Upper lobe of left lung (tissue), 6 donors: ENCODE results near the gene ITGAD. TPM values are rescaled to one million over a fixed set of nuclear protein-coding genes. Genes with fewer than 3 reads are reported as not detected.
"Not testable (repeated sequence)": the region's sequence is repeated elsewhere in the genome, so short reads cannot be mapped to it uniquely, and the experiment has no call there.

Experiments
- ATAC-seq, 2 donors: fragments of 200-7000 bp; cut with Tn5 transposase; one replicate each; pipeline ENCODE4 v1.9.1; 2022; ENCODE audit warnings: mild to moderate bottlenecking in 2 of 2, moderate library complexity in 2 of 2; ENCODE audit not compliant: low FRiP score in 2 of 2
- DNase-seq, 2 donors: peaks; one replicate each; pipeline ENCODE4 v3.0.0-alpha.2; 2019 to 2020
- H3K27ac ChIP-seq, 4 donors: fragments of 200-600 bp; sonication (generic); one replicate each; pipeline ENCODE4 v1.5.1; 2016 to 2019
- H3K27me3 ChIP-seq, 4 donors: fragments of 200-600 bp; sonication (generic); one replicate each; pipeline ENCODE4 v1.5.1; 2017 to 2019
- H3K36me3 ChIP-seq, 4 donors: fragments of 200-600 bp; sonication (generic); one replicate each; pipeline ENCODE4 v1.5.1; 2016 to 2019
- H3K4me1 ChIP-seq, 4 donors: fragments of 200-600 bp; sonication (generic); one replicate each; pipeline ENCODE4 v1.5.1; 2018 to 2019
- H3K4me3 ChIP-seq, 4 donors: fragments of 200-600 bp; sonication (generic); one replicate each; pipeline ENCODE4 v1.5.1; 2017 to 2019; ENCODE audit warnings: mild to moderate bottlenecking in 2 of 4, moderate library complexity in 1 of 4
- H3K9me3 ChIP-seq, 4 donors: fragments of 200-600 bp; sonication (generic); one replicate each; pipeline ENCODE4 v1.5.1; 2018 to 2019
- CTCF ChIP-seq, 6 experiments: fragments of 450-650 bp in 4 of 6; fragments of 200-600 bp in 2 of 6; sonication (generic) in 2 of 6; IDR thresholded peaks; one replicate each; pipeline ENCODE4 v1.5.1; 2016 to 2019; ENCODE audit warnings: antibody characterized with exemption in 6 of 6
- EP300 ChIP-seq, 4 donors: sonication (generic); formaldehyde crosslinking; IDR thresholded peaks; one replicate each; pipeline ENCODE4 v1.5.1; 2017; ENCODE audit warnings: antibody characterized with exemption in 4 of 4, control low read depth in 2 of 4
- POLR2A ChIP-seq, 4 donors: fragments of 450-650 bp; IDR thresholded peaks; one replicate each; pipeline ENCODE4 v1.5.1; 2016 to 2017; ENCODE audit warnings: antibody characterized with exemption in 4 of 4, mild to moderate bottlenecking in 2 of 4
- POLR2AphosphoS5 ChIP-seq, 2 donors: sonication (generic); formaldehyde crosslinking; IDR thresholded peaks; one replicate each; pipeline ENCODE4 v1.5.1; 2017; ENCODE audit warnings: antibody characterized with exemption in 2 of 2
- WGBS, 2 donors: methylation state at CpG; one replicate each; pipeline ENCODE4 v1.1.5; 2017 to 2018; 5-methylcytosine and 5-hydroxymethylcytosine counted together
- total RNA-seq, 6 donors: library from RNA; depleted of rRNA in 4 of 6; stranded (reverse); fragments of >200 nt in 4 of 6; gene quantifications; one replicate each; pipeline versions ENCODE4 v1.1.0 to v1.2.1, GENCODE V29; 2016 to 2021
- donor health status: DM: no; HTN: no; CAD: no; lungs with moderate emphysema.
- donor health status: DM: no; HTN: yes; CAD: no; lungs with severe emphysema.

The ITGAD gene
- total RNA-seq, 6 donors from 2014 or later: 0.15 to 0.69 (median 0.52) TPM; not detected in 3

- H3K27me3 ChIP-seq: no peaks in the 10 kb centered on the region
- ATAC-seq (no peak), DNase-seq (no peak)
- peaks cover 3 to 13% (median 8%) of the 10 kb centered on the region in 4 donors for H3K4me1 ChIP-seq
- no peak overlapping the region for H3K27ac ChIP-seq
- TF ChIP-seq POLR2A (IDR thresholded peaks at IDR 0.05) (no peak), EP300 (IDR thresholded peaks at IDR 0.05) (no peak), CTCF (IDR thresholded peaks at IDR 0.05) (no peak), POLR2AphosphoS5 (IDR thresholded peaks at IDR 0.05) (no peak)
- no peaks in the 10 kb centered on the region for H3K36me3 ChIP-seq
- no peak overlapping the region for H3K4me3 ChIP-seq
- 86 to 90% methylated on average over 4 of the region's 4 CpGs for WGBS, 2 donors
- no peaks in the 10 kb centered on the region for H3K9me3 ChIP-seq
These were observed 47.5 kb downstream of the ITGAD start for GRCh38 chr16:31440516-31441184.

DNA sequence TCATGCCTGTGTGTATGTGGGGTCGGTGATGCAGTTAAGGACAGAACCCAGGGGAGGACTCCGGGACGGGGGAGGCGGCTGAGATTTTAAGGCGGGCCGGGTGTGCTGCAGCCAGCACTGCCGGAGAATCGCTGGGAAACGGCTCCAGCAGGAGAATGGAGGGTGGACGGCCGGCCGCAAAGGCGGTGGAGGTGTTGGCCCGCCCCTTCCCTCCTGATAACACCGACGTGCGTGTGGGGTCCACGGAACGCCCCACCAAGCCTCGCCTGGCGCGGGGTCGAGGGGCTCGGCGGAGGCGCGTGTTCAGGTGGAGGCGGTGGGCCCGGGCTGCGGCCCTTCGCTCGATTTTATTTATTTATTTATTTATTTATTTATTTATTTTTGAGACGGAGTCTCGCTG, 48.8 kb downstream of the ITGAD start:
- H3K4me1 ChIP-seq: peaks cover 3 to 13% (median 8%) of the 10 kb centered on the region in 4 donors
- peak overlapping the region in 3 of 4 donors; percentile 60 to 83 (median 77) for H3K4me3 ChIP-seq
- no peaks in the 10 kb centered on the region for H3K36me3 ChIP-seq
- 75 to 81% methylated on average over 32 to 34 of the region's 34 CpGs for WGBS, 2 donors
- ATAC-seq (peak in 1 of 2 donors; percentile 28), DNase-seq (peak in 1 of 2 donors; percentile 81)
- H3K27me3 ChIP-seq: no peaks in the 10 kb centered on the region
- TF ChIP-seq POLR2A (IDR thresholded peaks at IDR 0.05) (no peak), CTCF (IDR thresholded peaks at IDR 0.05) (no peak), EP300 (IDR thresholded peaks at IDR 0.05) (no peak)
- H3K9me3 ChIP-seq: no peaks in the 10 kb centered on the region
- H3K27ac ChIP-seq: peak overlapping the region; percentile 85 to 91 (median 88)

DNA sequence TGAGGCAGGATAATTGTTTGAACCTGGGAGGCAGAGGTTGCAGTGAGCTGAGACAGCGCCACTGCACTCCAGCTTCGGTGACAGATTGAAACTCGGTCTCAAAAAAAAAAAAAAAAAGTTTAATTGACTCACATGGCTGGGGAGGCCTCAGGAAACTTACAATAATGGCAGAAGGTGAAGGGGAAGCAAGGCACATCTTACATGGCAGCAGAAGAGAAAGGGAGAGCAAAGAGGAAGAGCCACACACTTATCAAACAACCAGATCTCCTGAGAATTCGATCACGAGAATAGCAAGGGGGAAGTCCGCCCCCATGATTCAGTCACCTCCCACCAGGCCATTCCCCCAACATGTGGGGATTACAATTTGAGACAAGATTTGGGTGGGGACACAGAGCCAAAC, 52.8 kb downstream of the ITGAD start:
- H3K4me1 ChIP-seq: peaks cover 3 to 13% (median 8%) of the 10 kb centered on the region in 4 donors
- ATAC-seq, H3K27me3 ChIP-seq, DNase-seq, H3K4me3 ChIP-seq, H3K36me3 ChIP-seq, H3K27ac ChIP-seq, H3K9me3 ChIP-seq: not testable (repeated sequence)
- 70% methylated on average over 6 of the region's 6 CpGs for WGBS, 2 donors

- Histone ChIP-seq H3K27me3 (no peaks in the 10 kb centered on the region), H3K9me3 (no peaks in the 10 kb centered on the region), H3K4me1 (peaks cover 28 to 46% (median 43%) of the 10 kb centered on the region in 4 donors), H3K27ac (no peak overlapping the region), H3K36me3 (no peaks in the 10 kb centered on the region), H3K4me3 (no peak overlapping the region)
- ATAC-seq: no peak
- WGBS, 2 donors: 78 to 88% methylated on average over 5 of the region's 5 CpGs
- DNase-seq: no peak
- TF ChIP-seq CTCF (IDR thresholded peaks at IDR 0.05) (no peak), EP300 (IDR thresholded peaks at IDR 0.05) (no peak), POLR2AphosphoS5 (IDR thresholded peaks at IDR 0.05) (no peak), POLR2A (IDR thresholded peaks at IDR 0.05) (no peak)
These were observed 58.1 kb downstream of the ITGAD start for GRCh38 chr16:31451201-31451600.

DNA sequence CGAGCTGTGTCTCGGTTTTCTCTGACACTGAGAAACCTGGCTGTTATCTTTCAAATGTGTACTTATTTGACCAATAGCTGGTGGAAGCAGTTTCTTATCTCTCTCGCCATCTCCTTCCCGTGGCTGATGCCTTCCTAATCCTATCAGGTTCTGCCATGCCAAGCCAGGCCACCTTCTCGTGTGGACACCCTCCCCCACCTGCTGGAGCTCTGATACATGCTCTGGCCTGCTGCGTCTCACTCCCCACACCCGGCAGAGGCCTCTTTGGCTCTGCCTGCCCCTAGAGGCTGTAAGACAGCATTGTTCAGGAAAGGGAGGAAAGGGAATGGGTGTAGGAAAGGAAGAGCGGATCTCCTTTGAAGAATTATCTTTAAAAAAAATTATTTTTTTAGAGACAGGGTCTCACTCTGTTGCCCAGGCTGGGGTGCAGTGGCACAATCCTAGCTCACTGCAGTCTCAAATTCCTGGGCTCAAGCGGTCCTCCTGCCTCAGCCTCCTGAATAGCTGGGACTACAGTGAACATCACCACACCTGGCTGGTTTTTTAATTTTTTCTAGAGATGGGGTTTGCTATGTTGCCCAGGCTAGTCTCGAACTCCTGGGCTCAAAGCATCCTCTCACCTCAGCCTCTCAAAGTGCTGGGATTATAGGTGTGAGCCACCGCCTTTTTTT, 58.7 kb downstream of the ITGAD start:
- TF ChIP-seq EP300 (IDR thresholded peaks at IDR 0.05) (no peak), POLR2A (IDR thresholded peaks at IDR 0.05) (no peak), CTCF (IDR thresholded peaks at IDR 0.05) (peak; percentile 22 to 53 (median 40)), POLR2AphosphoS5 (IDR thresholded peaks at IDR 0.05) (no peak)
- Histone ChIP-seq H3K9me3 (no peaks in the 10 kb centered on the region), H3K4me1 (peaks cover 31 to 53% (median 48%) of the 10 kb centered on the region in 4 donors), H3K4me3 (no peak overlapping the region), H3K27ac (peak overlapping the region in 1 of 4 donors; percentile 61), H3K27me3 (no peaks in the 10 kb centered on the region), H3K36me3 (peaks cover 0 to 3% (median 0%) of the 10 kb centered on the region in 4 donors)
- peak in 1 of 2 donors; percentile 46 for DNase-seq
- ATAC-seq: peak; percentile 71 to 79
- 49 to 51% methylated on average over 11 of the region's 11 CpGs for WGBS, 2 donors
